Measurements from ENCODE around the gene GCC2.

DNA sequence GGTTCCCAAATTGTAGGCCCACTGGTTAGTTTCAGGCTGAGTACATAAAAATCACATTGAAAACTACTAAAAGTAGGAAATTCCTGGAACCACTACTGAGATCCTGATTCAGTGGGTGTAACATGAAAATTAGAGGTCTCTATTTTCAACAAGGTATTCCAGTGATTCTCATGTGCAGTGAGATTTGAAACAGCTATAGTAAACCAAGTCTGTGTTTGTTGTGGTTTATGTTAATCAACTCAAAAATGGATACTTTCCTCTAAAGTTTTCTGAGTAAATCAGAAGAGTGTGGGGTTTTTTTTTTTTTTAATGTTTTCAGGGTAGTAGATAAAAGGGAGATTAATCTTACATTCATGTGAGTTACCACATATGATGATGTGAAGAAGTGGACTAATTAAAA lies 42.8 kb downstream of the GCC2 start:
- no peak for TF ChIP-seq SIX5 (IDR thresholded peaks at IDR 0.05; ENCODE audit: low read depth, low read length)
- no peak for TF ChIP-seq CREB1 (IDR thresholded peaks at IDR 0.05)
